HG03442 (cell line): ENCODE data around the gene DMRT2.

Experiments used
- ATAC-seq: cut with Tn5 transposase; IDR thresholded peaks from one replicate; pipeline ENCODE4 v1.9.1; 2021; ENCODE audit warnings: mild to moderate bottlenecking, moderate library complexity; ENCODE audit not compliant: unreplicated experiment

Gene DMRT2

GRCh38 chr9:1050125-1050895, at the start of gene DMRT2:
TSS of gene DMRT2 (plus strand) at chr9:1050357. CDS start at chr9:1051614, 1,257 bp downstream.
- no peak for ATAC-seq

- ATAC-seq = no peak
Observed at GRCh38 chr9:1001838-1002237, 48.3 kb upstream of the DMRT2 start.

GRCh38 chr9:1002678-1003077, 47.5 kb upstream of the DMRT2 start:
- ATAC-seq = no peak

GRCh38 chr9:1005043-1005667, 45.0 kb upstream of the DMRT2 start:
- ATAC-seq = no peak

- ATAC-seq = no peak
Observed at GRCh38 chr9:1007312-1007711, 42.8 kb upstream of the DMRT2 start.

GRCh38 chr9:1008216-1008615, 41.9 kb upstream of the DMRT2 start:
- ATAC-seq = no peak

- peak; percentile 96 for ATAC-seq
Observed at GRCh38 chr9:1009101-1009707, 41.0 kb upstream of the DMRT2 start.

- no peak for ATAC-seq
Observed at GRCh38 chr9:1013021-1013420, 37.1 kb upstream of the DMRT2 start.

GRCh38 chr9:1014225-1014624, 35.9 kb upstream of the DMRT2 start:
- no peak for ATAC-seq

GRCh38 chr9:1014640-1015039, 35.5 kb upstream of the DMRT2 start:
- ATAC-seq = no peak

- ATAC-seq = no peak
Observed at GRCh38 chr9:1018121-1018520, 32.0 kb upstream of the DMRT2 start.

- no peak for ATAC-seq
Observed at GRCh38 chr9:1024112-1024511, 26.0 kb upstream of the DMRT2 start.

- ATAC-seq = no peak
Observed at GRCh38 chr9:1025131-1025530, 25.0 kb upstream of the DMRT2 start.

GRCh38 chr9:1026219-1026618, 23.9 kb upstream of the DMRT2 start:
- ATAC-seq = no peak

- ATAC-seq = no peak
Observed at GRCh38 chr9:1028501-1029190, 21.5 kb upstream of the DMRT2 start.

GRCh38 chr9:1031951-1032601, 18.1 kb upstream of the DMRT2 start:
- ATAC-seq = no peak

GRCh38 chr9:1034271-1034670, 15.9 kb upstream of the DMRT2 start:
- no peak for ATAC-seq

GRCh38 chr9:1039589-1039988, 10.6 kb upstream of the DMRT2 start:
- ATAC-seq = no peak

- ATAC-seq = no peak
Observed at GRCh38 chr9:1042466-1042865, 7.7 kb upstream of the DMRT2 start.

GRCh38 chr9:1044643-1045042, 5.5 kb upstream of the DMRT2 start:
- no peak for ATAC-seq
